PC-3 (cell line): ENCODE data around the gene RNF17. TPM values are rescaled to one million over a fixed set of nuclear protein-coding genes. Genes with fewer than 3 reads are reported as not detected.
A peak's percentile ranks its signal among the peaks of the same experiment; 100 is the strongest.

Source experiments
- ATAC-seq: fragments of 200-7000 bp; cut with Tn5 transposase; 2 replicates; pipeline ENCODE4 v1.9.1; 2020; ENCODE audit warnings: mild to moderate bottlenecking, moderate library complexity
- BruUV-seq: library from RNA; stranded (reverse); fragments of 400-500 nt; replicated peaks from 2 replicates; lab custom pipeline; 2021; lab: Mats Ljungman, UMichigan
- CTCF ChIA-PET: fragments of 300-600 bp; sonication (Branson Sonifier 250); formaldehyde crosslinking; loops from one replicate; lab custom pipeline; 2022; ENCODE audit warnings: antibody characterized with exemption; lab: Charles Lee
- POLR2A ChIA-PET: fragments of 300-600 bp; sonication (Branson Sonifier 250); formaldehyde crosslinking; loops from one replicate; lab custom pipeline; 2022; ENCODE audit warnings: antibody characterized with exemption; ENCODE audit not compliant: unreplicated experiment; lab: Charles Lee
- DNase-seq: peaks from one replicate; pipeline ENCODE4 v3.0.0-alpha.2; 2015
- H2AFZ ChIP-seq: fragments of 300-600 bp; sonication (generic); 2 replicates; pipeline ENCODE4 v1.6.0; 2016; ENCODE audit warnings: antibody characterized with exemption, low read length
- H3F3A ChIP-seq: fragments of 300-600 bp; sonication (generic); one replicate; pipeline ENCODE4 v1.6.0; 2017; ENCODE audit warnings: antibody characterized with exemption, low read length, control low read depth, mild to moderate bottlenecking; ENCODE audit not compliant: unreplicated experiment
- H3K27ac ChIP-seq: fragments of 300-600 bp; sonication (generic); 2 replicates; pipeline ENCODE4 v1.5.1; 2016; ENCODE audit warnings: mild to moderate bottlenecking, low read length
- H3K27me3 ChIP-seq: fragments of 300-600 bp; sonication (generic); 2 replicates; pipeline ENCODE4 v1.6.1; 2016; ENCODE audit warnings: low read length, mixed read lengths
- H3K36me3 ChIP-seq: fragments of 300-600 bp; sonication (generic); 2 replicates; pipeline ENCODE4 v1.6.1; 2016; ENCODE audit warnings: low read depth, mixed run types, low read length, mixed read lengths
- H3K4me1 ChIP-seq: fragments of 300-600 bp; sonication (generic); 2 replicates; pipeline ENCODE4 v1.5.1; 2016; ENCODE audit warnings: low read length; ENCODE audit not compliant: insufficient read depth
- H3K4me2 ChIP-seq: fragments of 300-600 bp; sonication (generic); 2 replicates; pipeline ENCODE4 v1.6.0; 2016; ENCODE audit warnings: low read length
- H3K4me3 ChIP-seq: fragments of 300-600 bp; sonication (generic); 2 replicates; pipeline ENCODE4 v1.5.1; 2016; ENCODE audit warnings: mild to moderate bottlenecking, low read length, mixed read lengths
- H3K79me2 ChIP-seq: fragments of 300-600 bp; sonication (generic); 2 replicates; pipeline ENCODE4 v1.6.1; 2017; ENCODE audit warnings: low read length, mixed read lengths
- H3K9ac ChIP-seq: fragments of 300-600 bp; sonication (generic); 2 replicates; pipeline ENCODE4 v1.6.0; 2016; ENCODE audit warnings: mild to moderate bottlenecking, low read length
- H3K9me2 ChIP-seq: fragments of 300-600 bp; sonication (generic); replicated peaks from 2 replicates; pipeline ENCODE4 v1.6.1; 2016; ENCODE audit warnings: mixed run types, low read length, mixed read lengths
- H3K9me3 ChIP-seq: fragments of 300-600 bp; sonication (generic); 2 replicates; pipeline ENCODE4 v1.6.1; 2016; ENCODE audit warnings: low read length, mixed read lengths
- H4K20me1 ChIP-seq: fragments of 300-600 bp; sonication (generic); 2 replicates; pipeline ENCODE4 v1.6.1; 2016; ENCODE audit warnings: low read length, mixed read lengths
- EZH2 ChIP-seq: fragments of 300-600 bp; sonication (generic); IDR thresholded peaks from one replicate; pipeline ENCODE4 v1.6.1; 2017; ENCODE audit warnings: antibody characterized with exemption, mild to moderate bottlenecking, low read length; ENCODE audit not compliant: unreplicated experiment
- EZH2phosphoT487 ChIP-seq: fragments of 300-600 bp; sonication (generic); IDR thresholded peaks from 2 replicates; pipeline ENCODE4 v1.6.1; 2018; ENCODE audit warnings: mild to moderate bottlenecking, antibody characterized with exemption, low read length, borderline replicate concordance
- intact Hi-C: fragments of 100-400 bp; cut with micrococcal nuclease; formaldehyde crosslinking; loops from 2 replicates; pipeline ENCODE4 v1.9.0; 2023
- total RNA-seq: library from RNA; depleted of rRNA; stranded (reverse); fragments of >200 nt; gene quantifications from 2 replicates; pipeline ENCODE4 v1.2.3, GENCODE V29; 2014
- TF ChIP-seq, protein P1 (sequence below): fragments of 300-600 bp; sonication (generic); conservative IDR thresholded peaks from 2 replicates; pipeline ENCODE4 v1.5.1; 2017; ENCODE audit warnings: antibody characterized with exemption, low read depth, mild to moderate bottlenecking, low read length

The RNF17 gene
- total RNA-seq, 1 experiment from 2014 or later = not detected

DNA sequence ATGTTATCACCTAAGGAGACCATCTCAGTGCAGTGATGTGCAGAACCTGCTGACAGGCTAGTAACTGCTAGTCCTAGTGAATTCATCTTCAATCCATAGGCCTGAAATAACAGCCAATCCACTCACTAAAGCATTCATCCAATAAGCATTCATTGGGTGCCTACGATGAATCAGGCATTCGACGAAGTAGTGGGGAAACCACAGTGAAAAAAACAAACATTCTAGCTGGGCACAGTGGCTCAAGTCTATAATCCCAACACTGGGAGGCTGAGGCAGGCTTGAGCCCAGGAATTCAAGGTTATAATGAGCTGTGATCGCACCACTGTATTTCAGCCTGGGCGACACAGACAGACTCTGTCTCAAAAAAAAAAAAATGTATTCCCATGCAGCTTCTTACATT lies 135.6 kb downstream of the RNF17 start:
- intact Hi-C loops = no loop called here
- Histone ChIP-seq H3K79me2 (no peaks in the 10 kb centered on the region), H3K9me2 (no peaks in the 10 kb centered on the region), H3K4me2 (no peak overlapping the region), H3K9ac (no peak overlapping the region), H3K4me1 (no peaks in the 10 kb centered on the region), H3F3A (no peaks in the 10 kb centered on the region), H2AFZ (no peak overlapping the region), H3K27ac (no peak overlapping the region), H4K20me1 (no peaks in the 10 kb centered on the region), H3K9me3 (no peaks in the 10 kb centered on the region), H3K36me3 (peaks cover 12% of the 10 kb centered on the region), H3K4me3 (no peak overlapping the region), H3K27me3 (no peaks in the 10 kb centered on the region)
- TF ChIP-seq, protein P1, sequence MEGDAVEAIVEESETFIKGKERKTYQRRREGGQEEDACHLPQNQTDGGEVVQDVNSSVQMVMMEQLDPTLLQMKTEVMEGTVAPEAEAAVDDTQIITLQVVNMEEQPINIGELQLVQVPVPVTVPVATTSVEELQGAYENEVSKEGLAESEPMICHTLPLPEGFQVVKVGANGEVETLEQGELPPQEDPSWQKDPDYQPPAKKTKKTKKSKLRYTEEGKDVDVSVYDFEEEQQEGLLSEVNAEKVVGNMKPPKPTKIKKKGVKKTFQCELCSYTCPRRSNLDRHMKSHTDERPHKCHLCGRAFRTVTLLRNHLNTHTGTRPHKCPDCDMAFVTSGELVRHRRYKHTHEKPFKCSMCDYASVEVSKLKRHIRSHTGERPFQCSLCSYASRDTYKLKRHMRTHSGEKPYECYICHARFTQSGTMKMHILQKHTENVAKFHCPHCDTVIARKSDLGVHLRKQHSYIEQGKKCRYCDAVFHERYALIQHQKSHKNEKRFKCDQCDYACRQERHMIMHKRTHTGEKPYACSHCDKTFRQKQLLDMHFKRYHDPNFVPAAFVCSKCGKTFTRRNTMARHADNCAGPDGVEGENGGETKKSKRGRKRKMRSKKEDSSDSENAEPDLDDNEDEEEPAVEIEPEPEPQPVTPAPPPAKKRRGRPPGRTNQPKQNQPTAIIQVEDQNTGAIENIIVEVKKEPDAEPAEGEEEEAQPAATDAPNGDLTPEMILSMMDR = no peak
- TF ChIP-seq EZH2 = no peak
- ATAC-seq (no peak), DNase-seq (no peak)
- BruUV-seq = no TSS peak
- ChIA-PET POLR2A (no interaction called here), CTCF (interaction anchor here (0.7 kb wide), 1 partner anchor 95 kb away, joined by 6 read pairs; no protein-coding TSS in a partner anchor)

DNA sequence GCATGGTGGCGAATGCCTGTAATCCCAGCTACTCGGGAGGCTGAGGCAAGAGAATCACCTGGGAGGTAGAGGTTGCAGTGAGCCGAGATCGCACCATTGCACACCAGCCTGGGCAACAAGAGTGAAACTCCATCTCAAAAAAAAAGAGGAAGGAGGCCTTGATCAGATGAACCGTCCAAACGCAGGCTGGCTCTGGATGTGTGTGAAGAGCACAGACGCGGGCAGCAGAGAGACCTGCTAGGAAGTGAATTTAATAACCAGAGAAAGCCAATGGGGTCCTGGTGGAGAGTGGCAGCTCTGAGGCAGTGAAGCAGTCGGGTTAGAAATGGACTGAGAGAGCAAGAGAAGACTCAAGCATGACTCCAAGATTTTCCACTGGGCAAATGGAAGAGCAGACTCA lies 136.5 kb downstream of the RNF17 start:
- Histone ChIP-seq H2AFZ (no peak overlapping the region), H3K36me3 (peaks cover 14% of the 10 kb centered on the region), H4K20me1 (no peaks in the 10 kb centered on the region), H3K27me3 (no peaks in the 10 kb centered on the region), H3K79me2 (no peaks in the 10 kb centered on the region), H3K4me2 (no peak overlapping the region), H3F3A (no peaks in the 10 kb centered on the region), H3K9me2 (no peaks in the 10 kb centered on the region), H3K9ac (no peak overlapping the region), H3K27ac (no peak overlapping the region), H3K9me3 (no peaks in the 10 kb centered on the region), H3K4me1 (0 out of 2 replicates have a peak, but pooled peaks cover 6% of the 10 kb centered on the region), H3K4me3 (no peak overlapping the region)
- CTCF ChIA-PET = no interaction called here
- POLR2A ChIA-PET = no interaction called here
- ATAC-seq = no peak
- TF ChIP-seq EZH2 = no peak
- no peak for TF ChIP-seq EZH2phosphoT487
- TF ChIP-seq, protein P1 = no peak
- no TSS peak for BruUV-seq
- no peak for DNase-seq
- intact Hi-C loops = no loop called here

DNA sequence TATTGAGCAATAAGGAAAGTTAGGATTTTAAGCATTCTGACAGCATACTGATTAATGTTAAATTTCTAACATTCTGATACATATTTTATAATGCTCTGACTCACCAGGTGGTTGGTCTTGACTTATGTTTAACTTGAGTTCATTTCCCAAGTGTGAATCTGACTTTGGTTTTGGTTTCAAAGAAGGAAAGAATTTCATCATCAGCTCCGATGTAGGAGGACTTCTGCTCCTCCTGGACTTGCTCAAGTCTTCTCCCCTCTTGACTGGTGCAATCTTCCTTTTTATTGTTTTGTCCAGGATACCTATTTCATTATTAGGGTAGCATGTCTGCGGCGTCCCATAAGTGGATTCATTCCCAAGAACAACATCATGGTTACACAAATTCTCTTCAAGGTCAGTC lies 141.3 kb downstream of the RNF17 start:
- peak; percentile 52 for DNase-seq
- intact Hi-C loops = no loop called here
- Histone ChIP-seq H3K4me1 (peaks cover 9% of the 10 kb centered on the region), H3K27ac (no peak overlapping the region), H3K9me3 (no peaks in the 10 kb centered on the region), H2AFZ (no peak overlapping the region), H3K9ac (no peak overlapping the region), H3K4me2 (no peak overlapping the region), H3K4me3 (no peak overlapping the region), H3K36me3 (peaks cover 31% of the 10 kb centered on the region; the same call in 1 of the 2 replicates), H3K79me2 (no peaks in the 10 kb centered on the region), H3K9me2 (no peaks in the 10 kb centered on the region), H3F3A (no peaks in the 10 kb centered on the region), H4K20me1 (no peaks in the 10 kb centered on the region), H3K27me3 (no peaks in the 10 kb centered on the region)
- BruUV-seq = no TSS peak
- peak; percentile 29 for ATAC-seq
- ChIA-PET POLR2A (no interaction called here), CTCF (no interaction called here)
- no peak for TF ChIP-seq EZH2
- TF ChIP-seq EZH2phosphoT487 = no peak
- TF ChIP-seq, protein P1 = no peak
